ENCODE data around the gene KLHL15. TPM values are rescaled to one million over a fixed set of nuclear protein-coding genes. Genes with fewer than 3 reads are reported as not detected.

Gene KLHL15
- total and polyA plus RNA-seq, 2 donors (not counting 3 experiments of a cell fraction or from before 2014, with no cell fraction given) = 1.4 to 3.6 TPM

DNA sequence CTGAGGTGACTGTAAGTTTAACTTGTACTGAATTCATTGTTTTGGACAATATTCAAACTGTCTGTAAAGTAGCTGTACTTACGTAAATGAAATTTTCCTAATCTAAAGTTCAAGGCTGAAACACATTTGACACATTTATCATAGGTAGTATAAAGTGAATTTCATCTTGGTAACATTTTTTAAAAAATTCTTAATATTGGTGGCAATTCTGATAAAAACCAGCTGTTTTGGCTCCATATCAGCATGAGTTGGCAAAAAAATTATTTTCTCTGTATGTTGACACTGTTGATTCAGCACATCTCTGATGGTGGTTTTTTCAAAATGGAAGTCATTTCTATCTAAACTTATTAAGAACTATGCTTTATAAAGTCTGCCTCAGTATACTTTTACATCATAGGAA, 88.3 kb downstream of the KLHL15 start:
- H3K27ac ChIP-seq (ENCODE audit: insufficient read depth, low read depth, low read length) = no peak overlapping the region
- H3K79me2 ChIP-seq (ENCODE audit: control insufficient read depth, insufficient read depth, low read length) = no peaks in the 10 kb centered on the region
- no peaks in the 10 kb centered on the region for H3K9me3 ChIP-seq (replicated peaks; ENCODE audit: control insufficient read depth, insufficient read depth, low read length)
- FAIRE-seq = no peak
- intact Hi-C loops (cut with micrococcal nuclease) (no loop called here), dilution Hi-C loops (cut with MboI; ENCODE audit: extremely low pct_ligation_motif_present, low sequenced_read_pairs) (no loop called here)
- H3K4me3 ChIP-seq (replicated peaks in 1 of 3; ENCODE audit: insufficient read depth in 1 of 3, low read depth in 1 of 3, low read length in 3 of 3) = no peak overlapping the region
- no peak for DNase-seq (ENCODE audit: low read depth, low spot score)
- H3K4me1 ChIP-seq (ENCODE audit: control insufficient read depth, extremely low read depth, insufficient read depth, low read length) = no peaks in the 10 kb centered on the region
- H3K9me1 ChIP-seq (replicated peaks; ENCODE audit: control insufficient read depth, extremely low read depth, insufficient read depth, low read length) = no peaks in the 10 kb centered on the region
- no peak overlapping the region for H2AFZ ChIP-seq (ENCODE audit: low read depth, low read length)
- TF ChIP-seq, protein P1, sequence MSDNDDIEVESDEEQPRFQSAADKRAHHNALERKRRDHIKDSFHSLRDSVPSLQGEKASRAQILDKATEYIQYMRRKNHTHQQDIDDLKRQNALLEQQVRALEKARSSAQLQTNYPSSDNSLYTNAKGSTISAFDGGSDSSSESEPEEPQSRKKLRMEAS (IDR thresholded peaks at IDR 0.05; ENCODE audit: insufficient read depth, insufficient read length) = no peak
- TF ChIP-seq POLR2AphosphoS5 (IDR thresholded peaks at IDR 0.05; ENCODE audit: insufficient read depth, low read depth, low read length) = no peak
- no peak overlapping the region for H3K4me2 ChIP-seq (ENCODE audit: insufficient read depth, low read length)
- ChIA-PET CTCF (no interaction called here), POLR2A (no interaction called here)
- no peak overlapping the region for H3K9ac ChIP-seq (replicated peaks; ENCODE audit: extremely low read depth, insufficient read depth, low read length)
- no peaks in the 10 kb centered on the region for H4K20me1 ChIP-seq (replicated peaks; ENCODE audit: control insufficient read depth, extremely low read depth, insufficient read depth, low read length)
- no peaks in the 10 kb centered on the region for H3K36me3 ChIP-seq (ENCODE audit: control insufficient read depth in 2 of 2, extremely low read depth in 1 of 2, insufficient read depth in 2 of 2, low read length in 2 of 2)
- peaks cover 0 to 2% of the 10 kb centered on the region in 2 experiments for H3K27me3 ChIP-seq (ENCODE audit: control insufficient read depth in 2 of 2, insufficient read depth in 2 of 2, low read length in 2 of 2)
- no TSS peak for BruUV-seq (replicated peaks)

DNA sequence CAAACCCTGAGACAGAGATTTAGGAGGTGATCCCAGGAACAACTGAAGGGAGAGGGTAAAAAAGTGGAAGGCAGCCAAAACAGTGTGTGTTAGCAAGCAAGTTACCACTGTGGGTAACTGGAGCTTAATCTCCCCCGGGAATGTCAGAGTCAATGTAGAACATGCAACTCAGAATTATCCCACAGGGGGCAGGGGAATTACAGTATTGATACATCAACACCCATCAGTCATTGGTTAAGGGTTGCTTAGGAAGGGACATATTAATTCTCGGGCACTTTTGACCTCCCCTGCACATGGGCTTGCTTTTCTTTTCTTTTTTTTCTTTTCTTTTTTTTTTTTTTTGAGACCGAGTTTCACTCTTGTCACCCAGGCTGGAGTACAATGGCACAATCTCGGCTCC, 89.9 kb downstream of the KLHL15 start:
- Histone ChIP-seq H3K4me3 (replicated peaks in 1 of 3; ENCODE audit: insufficient read depth in 1 of 3, low read depth in 1 of 3, low read length in 3 of 3) (no peak overlapping the region), H2AFZ (ENCODE audit: low read depth, low read length) (no peak overlapping the region), H3K9ac (replicated peaks; ENCODE audit: extremely low read depth, insufficient read depth, low read length) (no peak overlapping the region), H3K4me2 (ENCODE audit: insufficient read depth, low read length) (no peak overlapping the region), H3K27ac (ENCODE audit: insufficient read depth, low read depth, low read length) (no peak overlapping the region), H3K36me3 (ENCODE audit: control insufficient read depth in 2 of 2, extremely low read depth in 1 of 2, insufficient read depth in 2 of 2, low read length in 2 of 2) (no peaks in the 10 kb centered on the region), H3K9me3 (replicated peaks; ENCODE audit: control insufficient read depth, insufficient read depth, low read length) (no peaks in the 10 kb centered on the region), H3K4me1 (ENCODE audit: control insufficient read depth, extremely low read depth, insufficient read depth, low read length) (no peaks in the 10 kb centered on the region), H4K20me1 (replicated peaks; ENCODE audit: control insufficient read depth, extremely low read depth, insufficient read depth, low read length) (no peaks in the 10 kb centered on the region), H3K27me3 (ENCODE audit: control insufficient read depth in 2 of 2, insufficient read depth in 2 of 2, low read length in 2 of 2) (no peaks in the 10 kb centered on the region), H3K9me1 (replicated peaks; ENCODE audit: control insufficient read depth, extremely low read depth, insufficient read depth, low read length) (no peaks in the 10 kb centered on the region), H3K79me2 (ENCODE audit: control insufficient read depth, insufficient read depth, low read length) (no peaks in the 10 kb centered on the region)
- POLR2A ChIA-PET = no interaction called here
- CTCF ChIA-PET = interaction anchor here (1.6 kb wide), 1 partner anchor 117 kb away, joined by 7 read pairs; no protein-coding TSS in a partner anchor
- dilution Hi-C loops (cut with MboI; ENCODE audit: extremely low pct_ligation_motif_present, low sequenced_read_pairs) (no loop called here), intact Hi-C loops (cut with micrococcal nuclease) (no loop called here)
- no peak for DNase-seq (ENCODE audit: low read depth, low spot score)
- no TSS peak for BruUV-seq (replicated peaks)
- TF ChIP-seq GATA2 (IDR thresholded peaks at IDR 0.05; ENCODE audit: insufficient read depth, insufficient read length, low read depth, low read length) = no peak
- TF ChIP-seq, protein P1 (IDR thresholded peaks at IDR 0.05; ENCODE audit: insufficient read depth, insufficient read length) = no peak
- no peak for TF ChIP-seq FOS (IDR thresholded peaks at IDR 0.05; ENCODE audit: borderline replicate concordance, insufficient read depth, low read length)
- TF ChIP-seq POLR2A (IDR thresholded peaks at IDR 0.05; ENCODE audit: low read depth, low read length) = no peak
- TF ChIP-seq JUN (IDR thresholded peaks at IDR 0.05; ENCODE audit: borderline replicate concordance, insufficient read depth, insufficient read length, low read depth) = no peak
- TF ChIP-seq POLR2AphosphoS5 (IDR thresholded peaks at IDR 0.05; ENCODE audit: insufficient read depth, low read depth, low read length) = no peak
- TF ChIP-seq EZH2 (IDR thresholded peaks at IDR 0.05; ENCODE audit: borderline replicate concordance, low read depth, low read length, severe bottlenecking) = no peak
- no peak for TF ChIP-seq MYC (IDR thresholded peaks at IDR 0.05; ENCODE audit: low read depth, low read length)
- TF ChIP-seq, protein P2, sequence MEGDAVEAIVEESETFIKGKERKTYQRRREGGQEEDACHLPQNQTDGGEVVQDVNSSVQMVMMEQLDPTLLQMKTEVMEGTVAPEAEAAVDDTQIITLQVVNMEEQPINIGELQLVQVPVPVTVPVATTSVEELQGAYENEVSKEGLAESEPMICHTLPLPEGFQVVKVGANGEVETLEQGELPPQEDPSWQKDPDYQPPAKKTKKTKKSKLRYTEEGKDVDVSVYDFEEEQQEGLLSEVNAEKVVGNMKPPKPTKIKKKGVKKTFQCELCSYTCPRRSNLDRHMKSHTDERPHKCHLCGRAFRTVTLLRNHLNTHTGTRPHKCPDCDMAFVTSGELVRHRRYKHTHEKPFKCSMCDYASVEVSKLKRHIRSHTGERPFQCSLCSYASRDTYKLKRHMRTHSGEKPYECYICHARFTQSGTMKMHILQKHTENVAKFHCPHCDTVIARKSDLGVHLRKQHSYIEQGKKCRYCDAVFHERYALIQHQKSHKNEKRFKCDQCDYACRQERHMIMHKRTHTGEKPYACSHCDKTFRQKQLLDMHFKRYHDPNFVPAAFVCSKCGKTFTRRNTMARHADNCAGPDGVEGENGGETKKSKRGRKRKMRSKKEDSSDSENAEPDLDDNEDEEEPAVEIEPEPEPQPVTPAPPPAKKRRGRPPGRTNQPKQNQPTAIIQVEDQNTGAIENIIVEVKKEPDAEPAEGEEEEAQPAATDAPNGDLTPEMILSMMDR (IDR thresholded peaks at IDR 0.05; ENCODE audit: extremely low read depth in 1 of 2, insufficient read depth in 1 of 2, low read depth in 1 of 2, low read length in 2 of 2) = no peak
- no peak for FAIRE-seq
